Cardiac muscle cell (in vitro differentiated cells and primary cell): ENCODE results near the gene GRK3. TPM values are rescaled to one million over a fixed set of nuclear protein-coding genes. Genes with fewer than 3 reads are reported as not detected.

ENCODE experiments used
- polyA plus RNA-seq: library from polyadenylated mRNA; unstranded; fragments of >200 nt; fragmentation: Nextera tagmentation; extraction: Ambion mirVana; gene quantifications from 2 replicates; pipeline ENCODE4 v1.2.1, GENCODE V29; 2016
- total RNA-seq: library from RNA; depleted of rRNA; stranded (reverse); fragments of >200 nt; gene quantifications from 2 replicates; pipeline ENCODE4 v1.2.3, GENCODE V29; 2016

The GRK3 gene
- total and polyA plus RNA-seq, 2 experiments from 2014 or later: 5.7 to 10.5 TPM

Other genes starting within 250 kb of the GRK3 start
- gene MYO18B, start 177.5 kb downstream of the GRK3 start, total RNA-seq: 71.8 and 178 TPM in 2 replicates
- 35.6 and 79.1 TPM in 2 replicates for gene MYO18B, start 177.5 kb downstream of the GRK3 start, polyA plus RNA-seq